ENCODE results near the gene BET1.

BET1 gene

GRCh38 chr7:94003446-94004023, 620 bp downstream of the BET1 start:
- Histone ChIP-seq H3K79me2 (ENCODE audit: insufficient read depth, low read length) (peaks cover 42% of the 10 kb centered on the region), H3K4me3 (ENCODE audit: low read depth in 1 of 2, low read length in 2 of 2) (peak overlapping the region; percentile 62 to 79), H3K4me2 (ENCODE audit: insufficient read depth, low read length) (peak overlapping the region; percentile 86), H3K9ac (ENCODE audit: low read depth, low read length) (peak overlapping the region; percentile 69), H3K27ac (ENCODE audit: low read length) (peak overlapping the region; percentile 70), H3K4me1 (ENCODE audit: insufficient read depth, low read length) (peaks cover 25% of the 10 kb centered on the region), H3K27me3 (ENCODE audit: insufficient read depth, low read length, poor library complexity) (no peaks in the 10 kb centered on the region), H3K36me3 (ENCODE audit: insufficient read depth, low read length) (no peaks in the 10 kb centered on the region; the same call in 1 of the 2 replicates), H4K20me1 (ENCODE audit: insufficient read depth, low read length) (no peaks in the 10 kb centered on the region), H2AFZ (ENCODE audit: low read depth, low read length) (peak overlapping the region; percentile 96), H3K9me3 (ENCODE audit: insufficient read depth, low read length, severe bottlenecking) (no peaks in the 10 kb centered on the region)
- DNase-seq (peak; percentile 9), ATAC-seq (ENCODE audit: insufficient read depth, low read depth) (peak; percentile 47)
- TF ChIP-seq, protein P1, sequence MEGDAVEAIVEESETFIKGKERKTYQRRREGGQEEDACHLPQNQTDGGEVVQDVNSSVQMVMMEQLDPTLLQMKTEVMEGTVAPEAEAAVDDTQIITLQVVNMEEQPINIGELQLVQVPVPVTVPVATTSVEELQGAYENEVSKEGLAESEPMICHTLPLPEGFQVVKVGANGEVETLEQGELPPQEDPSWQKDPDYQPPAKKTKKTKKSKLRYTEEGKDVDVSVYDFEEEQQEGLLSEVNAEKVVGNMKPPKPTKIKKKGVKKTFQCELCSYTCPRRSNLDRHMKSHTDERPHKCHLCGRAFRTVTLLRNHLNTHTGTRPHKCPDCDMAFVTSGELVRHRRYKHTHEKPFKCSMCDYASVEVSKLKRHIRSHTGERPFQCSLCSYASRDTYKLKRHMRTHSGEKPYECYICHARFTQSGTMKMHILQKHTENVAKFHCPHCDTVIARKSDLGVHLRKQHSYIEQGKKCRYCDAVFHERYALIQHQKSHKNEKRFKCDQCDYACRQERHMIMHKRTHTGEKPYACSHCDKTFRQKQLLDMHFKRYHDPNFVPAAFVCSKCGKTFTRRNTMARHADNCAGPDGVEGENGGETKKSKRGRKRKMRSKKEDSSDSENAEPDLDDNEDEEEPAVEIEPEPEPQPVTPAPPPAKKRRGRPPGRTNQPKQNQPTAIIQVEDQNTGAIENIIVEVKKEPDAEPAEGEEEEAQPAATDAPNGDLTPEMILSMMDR (IDR thresholded peaks at IDR 0.05; ENCODE audit: borderline replicate concordance, extremely low read depth, low read length, poor library complexity, severe bottlenecking) = no peak
- no peak for TF ChIP-seq EZH2 (IDR thresholded peaks at IDR 0.05; ENCODE audit: borderline replicate concordance, low read depth, low read length, severe bottlenecking)

GRCh38 chr7:94001396-94001795, 2.8 kb downstream of the BET1 start:
- H3K36me3 ChIP-seq (ENCODE audit: insufficient read depth, low read length) = peaks cover 8% of the 10 kb centered on the region
- no peak overlapping the region for H3K27ac ChIP-seq (ENCODE audit: low read length)
- H3K79me2 ChIP-seq (ENCODE audit: insufficient read depth, low read length) = peaks cover 42% of the 10 kb centered on the region
- no peaks in the 10 kb centered on the region for H4K20me1 ChIP-seq (ENCODE audit: insufficient read depth, low read length)
- H3K4me2 ChIP-seq (ENCODE audit: insufficient read depth, low read length) = no peak overlapping the region
- DNase-seq (no peak), ATAC-seq (ENCODE audit: insufficient read depth, low read depth) (no peak)
- no peak overlapping the region for H3K4me3 ChIP-seq (ENCODE audit: low read depth in 1 of 2, low read length in 2 of 2)
- no peaks in the 10 kb centered on the region for H3K27me3 ChIP-seq (ENCODE audit: insufficient read depth, low read length, poor library complexity)
- no peak overlapping the region for H2AFZ ChIP-seq (ENCODE audit: low read depth, low read length)
- no peaks in the 10 kb centered on the region for H3K9me3 ChIP-seq (ENCODE audit: insufficient read depth, low read length, severe bottlenecking)
- no peak for TF ChIP-seq EZH2 (IDR thresholded peaks at IDR 0.05; ENCODE audit: borderline replicate concordance, low read depth, low read length, severe bottlenecking)
- TF ChIP-seq, protein P1 (IDR thresholded peaks at IDR 0.05; ENCODE audit: borderline replicate concordance, extremely low read depth, low read length, poor library complexity, severe bottlenecking) = no peak
- H3K9ac ChIP-seq (ENCODE audit: low read depth, low read length) = no peak overlapping the region
- H3K4me1 ChIP-seq (ENCODE audit: insufficient read depth, low read length) = peaks cover 25% of the 10 kb centered on the region

DNA sequence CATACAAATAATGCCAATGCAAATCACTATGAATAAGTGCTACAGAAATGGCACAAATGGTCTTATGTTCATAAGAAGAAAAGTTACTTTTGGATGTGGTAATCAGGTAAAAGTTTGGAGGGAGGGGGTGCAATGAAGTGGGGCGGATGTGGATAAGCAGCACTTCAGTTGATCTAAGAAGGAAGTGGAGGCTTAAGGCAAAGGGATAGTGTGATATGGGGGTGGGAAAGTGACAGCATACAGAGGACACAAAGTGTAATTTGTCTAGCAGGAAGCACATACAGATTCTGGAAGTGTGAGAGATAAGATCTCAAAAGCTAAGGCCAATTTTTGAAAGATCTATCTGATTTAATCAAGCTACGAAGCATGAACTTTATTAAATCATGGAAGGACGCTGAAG, 6.3 kb downstream of the BET1 start:
- Histone ChIP-seq H3K4me1 (ENCODE audit: insufficient read depth, low read length) (peaks cover 12% of the 10 kb centered on the region), H3K9me3 (ENCODE audit: insufficient read depth, low read length, severe bottlenecking) (no peaks in the 10 kb centered on the region), H3K27me3 (ENCODE audit: insufficient read depth, low read length, poor library complexity) (no peaks in the 10 kb centered on the region), H3K4me3 (ENCODE audit: low read depth in 1 of 2, low read length in 2 of 2) (no peak overlapping the region), H2AFZ (ENCODE audit: low read depth, low read length) (no peak overlapping the region), H3K9ac (ENCODE audit: low read depth, low read length) (no peak overlapping the region), H4K20me1 (ENCODE audit: insufficient read depth, low read length) (no peaks in the 10 kb centered on the region), H3K27ac (ENCODE audit: low read length) (no peak overlapping the region), H3K79me2 (ENCODE audit: insufficient read depth, low read length) (peaks cover 30% of the 10 kb centered on the region), H3K4me2 (ENCODE audit: insufficient read depth, low read length) (no peak overlapping the region), H3K36me3 (ENCODE audit: insufficient read depth, low read length) (peaks cover 22% of the 10 kb centered on the region)
- TF ChIP-seq, protein P1 (IDR thresholded peaks at IDR 0.05; ENCODE audit: borderline replicate concordance, extremely low read depth, low read length, poor library complexity, severe bottlenecking) = no peak
- no peak for TF ChIP-seq EZH2 (IDR thresholded peaks at IDR 0.05; ENCODE audit: borderline replicate concordance, low read depth, low read length, severe bottlenecking)
- DNase-seq (no peak), ATAC-seq (ENCODE audit: insufficient read depth, low read depth) (no peak)
